ENCODE results near the gene RAPGEF5. TPM values are rescaled to one million over a fixed set of nuclear protein-coding genes. Genes with fewer than 3 reads are reported as not detected.

Gene RAPGEF5
- total RNA-seq, 1 experiment from 2014 or later: 13.3 TPM

GRCh38 chr7:22088827-22089226, 268.1 kb downstream of the RAPGEF5 start:
- H3K79me1 ChIP-seq (ENCODE audit: insufficient read depth, low read depth, low read length, poor library complexity, severe bottlenecking): no peaks in the 10 kb centered on the region
- H2BK20ac ChIP-seq (ENCODE audit: low read depth, low read length, poor library complexity, severe bottlenecking): no peak overlapping the region
- no peaks in the 10 kb centered on the region for H3K23me2 ChIP-seq (ENCODE audit: insufficient read length, low read depth, low read length, poor library complexity, severe bottlenecking)
- H2BK5ac ChIP-seq (ENCODE audit: insufficient read length, low read length): no peak overlapping the region
- no peak for TF ChIP-seq CTCF (conservative IDR thresholded peaks at IDR 0.05)
- H3K27ac ChIP-seq (ENCODE audit: insufficient read length, low read depth, low read length): no peak overlapping the region
- DNase-seq: no peak
- peaks cover 24 to 28% of the 10 kb centered on the region in 2 experiments for H3K9me3 Mint-ChIP-seq
- H3K79me2 ChIP-seq (ENCODE audit: insufficient read depth, low read length): no peaks in the 10 kb centered on the region
- H4K91ac ChIP-seq (ENCODE audit: insufficient read length, low read depth, low read length): no peak overlapping the region
- no peak overlapping the region for H3K18ac ChIP-seq (ENCODE audit: insufficient read length, low read depth, low read length)
- H2BK120ac ChIP-seq (ENCODE audit: low read depth, low read length, poor library complexity, severe bottlenecking): no peak overlapping the region
- H3K27ac Mint-ChIP-seq: no peak overlapping the region; a peak in 1 of 7 replicates
- no peak overlapping the region for H3K56ac ChIP-seq (ENCODE audit: insufficient read length, low read depth, low read length)
- no peak overlapping the region for H2AK5ac ChIP-seq (ENCODE audit: insufficient read length, low read length)
- H3K9ac ChIP-seq (ENCODE audit: extremely low read depth, insufficient read length, low read length): no peak overlapping the region
- no peak overlapping the region for H4K8ac ChIP-seq (replicated peaks; ENCODE audit: insufficient read length, low read depth, low read length)
- no peak overlapping the region for H2BK12ac ChIP-seq (ENCODE audit: insufficient read length, low read depth, low read length)
- no peak overlapping the region for H3K4me2 ChIP-seq (ENCODE audit: insufficient read depth, insufficient read length, low read length)
- peaks cover 6 to 27% (median 11%) of the 10 kb centered on the region in 3 experiments; a peak in 6 of 7 replicates for H3K36me3 Mint-ChIP-seq (ENCODE audit: insufficient read depth in 1 of 3, low read depth in 3 of 3)
- H3K4ac ChIP-seq (ENCODE audit: low read depth, low read length): no peak overlapping the region
- no peak overlapping the region for H3K14ac ChIP-seq (ENCODE audit: insufficient read depth, low read length)
- H3K4me1 ChIP-seq (ENCODE audit: insufficient read depth, low read length): no peaks in the 10 kb centered on the region
- no peaks in the 10 kb centered on the region for H3K9me3 ChIP-seq (ENCODE audit: control insufficient read depth, low read depth, low read length)
- no peak overlapping the region for H2AFZ ChIP-seq (ENCODE audit: low read length)
- H3K27me3 Mint-ChIP-seq (ENCODE audit: low read depth): peaks cover 19% of the 10 kb centered on the region
- no peaks in the 10 kb centered on the region for H4K20me1 ChIP-seq (ENCODE audit: control insufficient read depth, insufficient read depth, insufficient read length)
- peaks cover 3% of the 10 kb centered on the region in 2 experiments; a peak in 3 of 4 replicates for H3K4me1 Mint-ChIP-seq
- H2BK15ac ChIP-seq (ENCODE audit: low read depth, low read length): no peak overlapping the region
- H3K23ac ChIP-seq (ENCODE audit: insufficient read length, low read depth, low read length): no peak overlapping the region
- no peak overlapping the region for H3T11ph ChIP-seq (ENCODE audit: low read length)
- H3K27me3 ChIP-seq (ENCODE audit: insufficient read depth, low read length): no peaks in the 10 kb centered on the region; the same call in 1 of the 2 replicates
- no peak overlapping the region for H3K4me3 Mint-ChIP-seq
- no peak overlapping the region for H4K5ac ChIP-seq (ENCODE audit: insufficient read length, low read depth, low read length)

All from H9 (cell line).